ENCODE results near the gene PET100. TPM values are rescaled to one million over a fixed set of nuclear protein-coding genes. Genes with fewer than 3 reads are reported as not detected.

The PET100 gene
- polyA plus RNA-seq, 2 of the 4 experiments (the other 2 are of a cell fraction), result 48.6 to 99.3 TPM

- TF ChIP-seq REST (IDR thresholded peaks at IDR 0.05) (no peak), PHF8 (IDR thresholded peaks at IDR 0.05; ENCODE audit: borderline replicate concordance, low read depth) (no peak), HOXB13 (CRISPR knock-in tag; IDR thresholded peaks at IDR 0.05; ENCODE audit: low read depth) (no peak), HDAC2 (IDR thresholded peaks at IDR 0.05) (no peak), CHD4 (IDR thresholded peaks at IDR 0.05; ENCODE audit: borderline replicate concordance) (no peak), NR3C1 (IDR thresholded peaks at IDR 0.05) (no peak), EHMT2 (IDR thresholded peaks at IDR 0.05; ENCODE audit: low read depth) (no peak), JUNB (IDR thresholded peaks at IDR 0.05) (no peak), MYC (IDR thresholded peaks at IDR 0.05; ENCODE audit: borderline replicate concordance, low read length) (no peak), MAFK (IDR thresholded peaks at IDR 0.05; ENCODE audit: partially characterized antibody) (no peak), CBX2 (IDR thresholded peaks at IDR 0.05; ENCODE audit: borderline replicate concordance, low read depth) (no peak), POLR2A (IDR thresholded peaks at IDR 0.05; ENCODE audit: low read length) (peak; percentile 61), CHD2 (IDR thresholded peaks at IDR 0.05; ENCODE audit: low read length, partially characterized antibody) (no peak), TP53 (CRISPR knock-in tag; IDR thresholded peaks at IDR 0.05) (no peak), BHLHE40 (IDR thresholded peaks at IDR 0.05; ENCODE audit: low read depth, low read length) (no peak), SREBF2 (IDR thresholded peaks at IDR 0.05) (no peak), RNF2 (IDR thresholded peaks at IDR 0.05; ENCODE audit: borderline replicate concordance, low read depth) (no peak), KDM1A (IDR thresholded peaks at IDR 0.05; ENCODE audit: low read depth) (no peak), NFE2L2 (conservative IDR thresholded peaks at IDR 0.05; ENCODE audit: low read length) (no peak), PBX3 (IDR thresholded peaks at IDR 0.05) (no peak), FOXS1 (CRISPR knock-in tag; IDR thresholded peaks at IDR 0.05) (no peak)
- TF ChIP-seq, protein P1, sequence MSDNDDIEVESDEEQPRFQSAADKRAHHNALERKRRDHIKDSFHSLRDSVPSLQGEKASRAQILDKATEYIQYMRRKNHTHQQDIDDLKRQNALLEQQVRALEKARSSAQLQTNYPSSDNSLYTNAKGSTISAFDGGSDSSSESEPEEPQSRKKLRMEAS (IDR thresholded peaks at IDR 0.05), result 0 out of 2 replicates have a peak, but pooled peaks have one; percentile 49
- TF ChIP-seq, protein P2, sequence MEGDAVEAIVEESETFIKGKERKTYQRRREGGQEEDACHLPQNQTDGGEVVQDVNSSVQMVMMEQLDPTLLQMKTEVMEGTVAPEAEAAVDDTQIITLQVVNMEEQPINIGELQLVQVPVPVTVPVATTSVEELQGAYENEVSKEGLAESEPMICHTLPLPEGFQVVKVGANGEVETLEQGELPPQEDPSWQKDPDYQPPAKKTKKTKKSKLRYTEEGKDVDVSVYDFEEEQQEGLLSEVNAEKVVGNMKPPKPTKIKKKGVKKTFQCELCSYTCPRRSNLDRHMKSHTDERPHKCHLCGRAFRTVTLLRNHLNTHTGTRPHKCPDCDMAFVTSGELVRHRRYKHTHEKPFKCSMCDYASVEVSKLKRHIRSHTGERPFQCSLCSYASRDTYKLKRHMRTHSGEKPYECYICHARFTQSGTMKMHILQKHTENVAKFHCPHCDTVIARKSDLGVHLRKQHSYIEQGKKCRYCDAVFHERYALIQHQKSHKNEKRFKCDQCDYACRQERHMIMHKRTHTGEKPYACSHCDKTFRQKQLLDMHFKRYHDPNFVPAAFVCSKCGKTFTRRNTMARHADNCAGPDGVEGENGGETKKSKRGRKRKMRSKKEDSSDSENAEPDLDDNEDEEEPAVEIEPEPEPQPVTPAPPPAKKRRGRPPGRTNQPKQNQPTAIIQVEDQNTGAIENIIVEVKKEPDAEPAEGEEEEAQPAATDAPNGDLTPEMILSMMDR (IDR thresholded peaks at IDR 0.05), result peak; percentile 88
- TF ChIP-seq, protein P3, sequence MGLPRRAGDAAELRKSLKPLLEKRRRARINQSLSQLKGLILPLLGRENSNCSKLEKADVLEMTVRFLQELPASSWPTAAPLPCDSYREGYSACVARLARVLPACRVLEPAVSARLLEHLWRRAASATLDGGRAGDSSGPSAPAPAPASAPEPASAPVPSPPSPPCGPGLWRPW (IDR thresholded peaks at IDR 0.05), result no peak
- TF ChIP-seq, protein P4, sequence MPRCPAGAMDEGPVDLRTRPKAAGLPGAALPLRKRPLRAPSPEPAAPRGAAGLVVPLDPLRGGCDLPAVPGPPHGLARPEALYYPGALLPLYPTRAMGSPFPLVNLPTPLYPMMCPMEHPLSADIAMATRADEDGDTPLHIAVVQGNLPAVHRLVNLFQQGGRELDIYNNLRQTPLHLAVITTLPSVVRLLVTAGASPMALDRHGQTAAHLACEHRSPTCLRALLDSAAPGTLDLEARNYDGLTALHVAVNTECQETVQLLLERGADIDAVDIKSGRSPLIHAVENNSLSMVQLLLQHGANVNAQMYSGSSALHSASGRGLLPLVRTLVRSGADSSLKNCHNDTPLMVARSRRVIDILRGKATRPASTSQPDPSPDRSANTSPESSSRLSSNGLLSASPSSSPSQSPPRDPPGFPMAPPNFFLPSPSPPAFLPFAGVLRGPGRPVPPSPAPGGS (IDR thresholded peaks at IDR 0.05), result 0 out of 3 replicates have a peak, but pooled peaks have one; percentile 35
These were observed 51.2 kb downstream of the PET100 start, which contains the start of gene TRAPPC5 (continued) for GRCh38 chr19:7680606-7681339.

Small RNA genes within 50 kb of the gene (small RNA-seq; reads per million reads assigned to genes)
- 0 reads per million in 6 experiments for gene MIR6792

Other genes starting within 250 kb of the PET100 start
- gene PEX11G, start 140.8 kb upstream of the PET100 start, polyA plus RNA-seq (2011; rRNA removed), result 1.3 and 1.5 TPM in 2 replicates
- 1.8 to 2.9 TPM (median 1.9 TPM) in 3 replicates for gene PEX11G, start 140.8 kb upstream of the PET100 start, polyA plus RNA-seq (2017; fragmentation: RNase III; extraction: RNeasy Plus Mini Kit Qiagen cat#74134 plus additional on column Dnase treatment)
- 9.5 and 9.9 TPM in 2 replicates for gene ZNF358, start 113.7 kb upstream of the PET100 start, polyA plus RNA-seq (2011; rRNA removed)
- gene ZNF358, start 113.7 kb upstream of the PET100 start, polyA plus RNA-seq (2017; fragmentation: RNase III; extraction: RNeasy Plus Mini Kit Qiagen cat#74134 plus additional on column Dnase treatment), result 10.7 to 15.4 TPM (median 14.0 TPM) in 3 replicates
- gene MCOLN1, start 107.2 kb upstream of the PET100 start, polyA plus RNA-seq (2011; rRNA removed), result 13.1 and 13.5 TPM in 2 replicates
- 8.4 to 13.4 TPM (median 12.6 TPM) in 3 replicates for gene MCOLN1, start 107.2 kb upstream of the PET100 start, polyA plus RNA-seq (2017; fragmentation: RNase III; extraction: RNeasy Plus Mini Kit Qiagen cat#74134 plus additional on column Dnase treatment)
- gene PNPLA6, start 94.1 kb upstream of the PET100 start, polyA plus RNA-seq (2011; rRNA removed), result 13.8 and 17.0 TPM in 2 replicates
- gene PNPLA6, start 94.1 kb upstream of the PET100 start, polyA plus RNA-seq (2017; fragmentation: RNase III; extraction: RNeasy Plus Mini Kit Qiagen cat#74134 plus additional on column Dnase treatment), result 40.8 to 66.1 TPM (median 58.1 TPM) in 3 replicates
- gene CAMSAP3, start 33.9 kb upstream of the PET100 start, polyA plus RNA-seq (2011; rRNA removed), result 0.81 and 1.3 TPM in 2 replicates
- gene CAMSAP3, start 33.9 kb upstream of the PET100 start, polyA plus RNA-seq (2017; fragmentation: RNase III; extraction: RNeasy Plus Mini Kit Qiagen cat#74134 plus additional on column Dnase treatment), result 2.4 to 3.6 TPM (median 2.9 TPM) in 3 replicates
- 13.9 and 15.0 TPM in 2 replicates for gene XAB2, start 248 bp upstream of the PET100 start, polyA plus RNA-seq (2011; rRNA removed)
- 21.2 to 22.2 TPM (median 21.6 TPM) in 3 replicates for gene XAB2, start 248 bp upstream of the PET100 start, polyA plus RNA-seq (2017; fragmentation: RNase III; extraction: RNeasy Plus Mini Kit Qiagen cat#74134 plus additional on column Dnase treatment)
- gene PCP2, start 3.9 kb downstream of the PET100 start, polyA plus RNA-seq (2011; rRNA removed), result not detected in 2 replicates
- gene PCP2, start 3.9 kb downstream of the PET100 start, polyA plus RNA-seq (2017; fragmentation: RNase III; extraction: RNeasy Plus Mini Kit Qiagen cat#74134 plus additional on column Dnase treatment), result 0.19 to 0.41 TPM (median 0.26 TPM) in 3 replicates
- 44.4 and 47.2 TPM in 2 replicates for gene STXBP2, start 7.3 kb downstream of the PET100 start, polyA plus RNA-seq (2011; rRNA removed)
- gene STXBP2, start 7.3 kb downstream of the PET100 start, polyA plus RNA-seq (2017; fragmentation: RNase III; extraction: RNeasy Plus Mini Kit Qiagen cat#74134 plus additional on column Dnase treatment), result 39.4 to 47.6 TPM (median 41.4 TPM) in 3 replicates
- gene RETN, start 39.3 kb downstream of the PET100 start, polyA plus RNA-seq (2011; rRNA removed), result not detected in 2 replicates
- not detected in 3 replicates for gene RETN, start 39.3 kb downstream of the PET100 start, polyA plus RNA-seq (2017; fragmentation: RNase III; extraction: RNeasy Plus Mini Kit Qiagen cat#74134 plus additional on column Dnase treatment)
- 0.05 and 0.17 TPM in 2 replicates for gene MCEMP1, start 47.3 kb downstream of the PET100 start, polyA plus RNA-seq (2011; rRNA removed)
- gene MCEMP1, start 47.3 kb downstream of the PET100 start, polyA plus RNA-seq (2017; fragmentation: RNase III; extraction: RNeasy Plus Mini Kit Qiagen cat#74134 plus additional on column Dnase treatment), result not detected in 3 replicates
- 23.8 and 31.6 TPM in 2 replicates for gene TRAPPC5, start 51.0 kb downstream of the PET100 start, polyA plus RNA-seq (2011; rRNA removed)
- gene TRAPPC5, start 51.0 kb downstream of the PET100 start, polyA plus RNA-seq (2017; fragmentation: RNase III; extraction: RNeasy Plus Mini Kit Qiagen cat#74134 plus additional on column Dnase treatment), result 50.9 to 60.8 TPM (median 59.8 TPM) in 3 replicates
- gene FCER2, start 72.3 kb downstream of the PET100 start, polyA plus RNA-seq (2011; rRNA removed), result not detected in 2 replicates
- gene FCER2, start 72.3 kb downstream of the PET100 start, polyA plus RNA-seq (2017; fragmentation: RNase III; extraction: RNeasy Plus Mini Kit Qiagen cat#74134 plus additional on column Dnase treatment), result not detected in 3 replicates
- not detected in 2 replicates for gene CLEC4G, start 102.3 kb downstream of the PET100 start, polyA plus RNA-seq (2011; rRNA removed)
- not detected in 3 replicates for gene CLEC4G, start 102.3 kb downstream of the PET100 start, polyA plus RNA-seq (2017; fragmentation: RNase III; extraction: RNeasy Plus Mini Kit Qiagen cat#74134 plus additional on column Dnase treatment)
- gene CD209, start 117.7 kb downstream of the PET100 start, polyA plus RNA-seq (2011; rRNA removed), result not detected in 2 replicates
- gene CD209, start 117.7 kb downstream of the PET100 start, polyA plus RNA-seq (2017; fragmentation: RNase III; extraction: RNeasy Plus Mini Kit Qiagen cat#74134 plus additional on column Dnase treatment), result not detected in 3 replicates
- gene CLEC4M, start 133.4 kb downstream of the PET100 start, polyA plus RNA-seq (2011; rRNA removed), result not detected in 2 replicates
- not detected in 3 replicates for gene CLEC4M, start 133.4 kb downstream of the PET100 start, polyA plus RNA-seq (2017; fragmentation: RNase III; extraction: RNeasy Plus Mini Kit Qiagen cat#74134 plus additional on column Dnase treatment)
- 1.1 and 1.2 TPM in 2 replicates for gene EVI5L, start 200.4 kb downstream of the PET100 start, polyA plus RNA-seq (2011; rRNA removed)
- gene EVI5L, start 200.4 kb downstream of the PET100 start, polyA plus RNA-seq (2017; fragmentation: RNase III; extraction: RNeasy Plus Mini Kit Qiagen cat#74134 plus additional on column Dnase treatment), result 1.2 to 2.3 TPM (median 1.8 TPM) in 3 replicates
- 0.04 and 0.05 TPM in 2 replicates for gene PRR36, start 244.6 kb downstream of the PET100 start, polyA plus RNA-seq (2011; rRNA removed)
- 0.22 to 0.35 TPM (median 0.30 TPM) in 3 replicates for gene PRR36, start 244.6 kb downstream of the PET100 start, polyA plus RNA-seq (2017; fragmentation: RNase III; extraction: RNeasy Plus Mini Kit Qiagen cat#74134 plus additional on column Dnase treatment)

All from A549 (cell line).